ENCODE results near the gene ATP8B1. TPM values are rescaled to one million over a fixed set of nuclear protein-coding genes. Genes with fewer than 3 reads are reported as not detected.
A peak's percentile ranks its signal among the peaks of the same experiment; 100 is the strongest.

The ATP8B1 gene
- total RNA-seq, 2 donors from 2014 or later = 18.5 to 41.5 TPM

- Histone ChIP-seq H3K36me3 (replicated peaks in 1 of 2; ENCODE audit: insufficient read depth in 1 of 2, low read depth in 2 of 2) (peaks cover 0 to 26% of the 10 kb centered on the region in 2 donors), H3K4me1 (no peaks in the 10 kb centered on the region), H3K27ac (no peak overlapping the region), H3K9me3 (no peaks in the 10 kb centered on the region), H3K27me3 (no peaks in the 10 kb centered on the region), H3K4me3 (no peak overlapping the region)
- intact Hi-C loops (cut with DNase I) = no loop called here
- WGBS, 2 donors = 86 to 88% methylated on average over 5 of the region's 5 CpGs
- ATAC-seq (no peak), DNase-seq (no peak)
- TF ChIP-seq POLR2A (IDR thresholded peaks at IDR 0.05) (no peak), CTCF (IDR thresholded peaks at IDR 0.05) (no peak)
Measured at GRCh38 chr18:57670046-57670445, 133.1 kb downstream of the ATP8B1 start.

DNA sequence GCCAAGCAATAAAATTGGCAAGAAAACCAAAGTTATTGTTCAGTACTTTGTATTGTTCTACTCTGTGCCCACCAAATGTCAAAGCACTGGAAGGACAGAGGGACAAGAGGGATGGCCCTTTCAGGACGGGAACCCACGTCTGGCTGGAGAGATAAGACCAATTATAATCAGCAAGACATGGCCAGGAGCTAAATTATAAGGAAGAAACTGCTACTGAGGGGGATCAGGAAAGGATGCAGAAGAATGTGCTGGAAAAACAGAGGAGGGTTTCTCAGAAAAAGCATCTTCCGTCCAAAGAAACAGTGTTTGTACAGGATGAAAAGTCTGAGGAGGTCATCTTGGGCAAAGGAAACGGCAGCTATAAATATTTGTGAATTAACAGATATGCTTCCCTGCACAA, 135.1 kb downstream of the ATP8B1 start:
- TF ChIP-seq POLR2A (IDR thresholded peaks at IDR 0.05) (no peak), CTCF (IDR thresholded peaks at IDR 0.05) (no peak)
- H3K27ac ChIP-seq = no peak overlapping the region
- ATAC-seq = no peak

DNA sequence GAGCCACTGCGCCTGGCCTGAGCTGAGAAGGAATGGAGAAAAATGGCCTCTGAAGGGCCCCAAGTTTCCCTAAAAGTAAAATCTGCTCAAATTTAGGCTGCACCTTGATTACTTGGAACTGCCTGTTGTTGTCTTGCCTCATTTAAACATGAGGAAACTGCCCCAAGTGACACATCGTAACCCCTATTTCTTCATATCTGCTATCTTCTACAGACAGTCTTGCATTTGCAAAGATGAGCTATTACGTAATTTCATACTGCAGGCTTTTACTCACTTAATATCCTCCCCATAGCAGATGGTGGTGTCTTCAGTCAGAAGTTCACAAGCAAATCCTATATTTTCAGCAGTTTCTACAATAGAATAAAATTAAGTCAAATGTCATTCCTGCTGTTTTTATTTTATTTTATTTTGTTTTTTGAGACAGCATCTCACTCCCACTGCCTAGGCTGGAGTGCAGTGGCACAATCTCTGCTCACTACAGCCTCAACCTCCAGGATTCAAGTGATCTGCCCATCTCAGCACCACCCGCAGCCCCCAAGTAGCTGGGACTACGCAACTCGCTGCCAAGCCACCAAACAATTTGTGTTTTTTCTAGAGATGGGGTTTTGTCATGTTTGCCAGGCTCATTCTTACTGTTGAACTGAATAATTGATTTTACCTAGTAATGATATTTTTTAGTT, 136.2 kb downstream of the ATP8B1 start:
- intact Hi-C loops (cut with DNase I) = no loop called here
- TF ChIP-seq POLR2A (IDR thresholded peaks at IDR 0.05) (no peak), CTCF (IDR thresholded peaks at IDR 0.05) (no peak)
- DNase-seq (peak in 1 of 4 donors; percentile 35), ATAC-seq (no peak)
- Histone ChIP-seq H3K27ac (no peak overlapping the region), H3K4me3 (no peak overlapping the region), H3K27me3 (no peaks in the 10 kb centered on the region), H3K9me3 (no peaks in the 10 kb centered on the region), H3K4me1 (no peaks in the 10 kb centered on the region), H3K36me3 (replicated peaks in 1 of 2; ENCODE audit: insufficient read depth in 1 of 2, low read depth in 2 of 2) (peaks cover 0 to 14% of the 10 kb centered on the region in 2 donors)
- WGBS, 2 donors = 66 to 72% methylated on average over 5 to 6 of the region's 6 CpGs

More for the DNA sequence above, 135.1 kb downstream of the ATP8B1 start:
- no peak overlapping the region for H3K4me3 ChIP-seq
- H3K36me3 ChIP-seq (replicated peaks in 1 of 2; ENCODE audit: insufficient read depth in 1 of 2, low read depth in 2 of 2) = peaks cover 0 to 19% of the 10 kb centered on the region in 2 donors
- no peaks in the 10 kb centered on the region for H3K9me3 ChIP-seq
- H3K27me3 ChIP-seq = no peaks in the 10 kb centered on the region
- H3K4me1 ChIP-seq = no peaks in the 10 kb centered on the region
- intact Hi-C loops (cut with DNase I) = no loop called here
- WGBS, 2 donors = 74 to 78% methylated on average over 4 of the region's 4 CpGs
- no peak for DNase-seq

DNA sequence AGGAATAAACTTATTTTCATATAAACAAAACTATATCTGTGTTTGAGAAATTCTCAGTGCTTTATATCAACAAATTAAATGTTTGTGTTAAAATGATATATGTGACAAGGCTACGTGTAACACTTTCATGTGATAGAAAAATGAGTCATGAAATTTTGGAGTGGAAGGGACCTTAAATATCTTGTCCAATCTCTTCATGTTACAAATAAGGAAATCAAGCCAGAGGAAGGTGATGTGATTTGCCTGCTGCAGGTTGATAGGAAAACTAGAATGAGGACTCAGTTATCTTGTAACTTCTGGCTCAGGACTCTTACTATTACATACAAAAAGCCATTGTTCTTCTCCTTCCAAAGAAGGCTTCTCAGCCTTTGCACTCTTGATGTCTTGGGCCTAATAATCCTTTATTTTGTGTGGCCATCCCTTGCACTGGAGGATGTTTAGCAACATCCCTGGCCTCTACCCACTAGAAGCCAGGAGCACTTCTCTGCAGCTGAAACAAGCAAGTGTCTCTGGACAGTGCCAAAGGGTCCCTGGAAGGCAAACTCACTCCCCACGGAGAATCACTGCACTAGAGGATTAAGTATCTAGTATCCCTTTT, 138.4 kb downstream of the ATP8B1 start:
- DNase-seq = no peak
- WGBS, 2 donors = 44 to 46% methylated on average over 2 of the region's 2 CpGs
- Histone ChIP-seq H3K27ac (no peak overlapping the region), H3K36me3 (replicated peaks in 1 of 2; ENCODE audit: insufficient read depth in 1 of 2, low read depth in 2 of 2) (peaks cover 5 to 20% of the 10 kb centered on the region in 2 donors), H3K9me3 (no peaks in the 10 kb centered on the region), H3K27me3 (no peaks in the 10 kb centered on the region), H3K4me1 (peaks cover 5% of the 10 kb centered on the region), H3K4me3 (no peak overlapping the region)
- no peak for ATAC-seq
- intact Hi-C loops (cut with DNase I) = no loop called here
- TF ChIP-seq POLR2A (IDR thresholded peaks at IDR 0.05) (no peak), CTCF (IDR thresholded peaks at IDR 0.05) (no peak)

All from body of pancreas (tissue), 4 donors.